PC-3 (cell line): ENCODE data around the gene WDR27. TPM values are rescaled to one million over a fixed set of nuclear protein-coding genes. Genes with fewer than 3 reads are reported as not detected.

Source experiments
- ATAC-seq: fragments of 200-7000 bp; cut with Tn5 transposase; 2 replicates; pipeline ENCODE4 v1.9.1; 2020; ENCODE audit warnings: mild to moderate bottlenecking, moderate library complexity
- BruUV-seq: library from RNA; stranded (reverse); fragments of 400-500 nt; replicated peaks from 2 replicates; lab custom pipeline; 2021; lab: Mats Ljungman, UMichigan
- CTCF ChIA-PET: fragments of 300-600 bp; sonication (Branson Sonifier 250); formaldehyde crosslinking; loops from one replicate; lab custom pipeline; 2022; ENCODE audit warnings: antibody characterized with exemption; lab: Charles Lee
- POLR2A ChIA-PET: fragments of 300-600 bp; sonication (Branson Sonifier 250); formaldehyde crosslinking; loops from one replicate; lab custom pipeline; 2022; ENCODE audit warnings: antibody characterized with exemption; ENCODE audit not compliant: unreplicated experiment; lab: Charles Lee
- DNase-seq: peaks from one replicate; pipeline ENCODE4 v3.0.0-alpha.2; 2015
- H2AFZ ChIP-seq: fragments of 300-600 bp; sonication (generic); 2 replicates; pipeline ENCODE4 v1.6.0; 2016; ENCODE audit warnings: antibody characterized with exemption, low read length
- H3F3A ChIP-seq: fragments of 300-600 bp; sonication (generic); one replicate; pipeline ENCODE4 v1.6.0; 2017; ENCODE audit warnings: antibody characterized with exemption, low read length, control low read depth, mild to moderate bottlenecking; ENCODE audit not compliant: unreplicated experiment
- H3K27ac ChIP-seq: fragments of 300-600 bp; sonication (generic); 2 replicates; pipeline ENCODE4 v1.5.1; 2016; ENCODE audit warnings: mild to moderate bottlenecking, low read length
- H3K27me3 ChIP-seq: fragments of 300-600 bp; sonication (generic); 2 replicates; pipeline ENCODE4 v1.6.1; 2016; ENCODE audit warnings: low read length, mixed read lengths
- H3K36me3 ChIP-seq: fragments of 300-600 bp; sonication (generic); 2 replicates; pipeline ENCODE4 v1.6.1; 2016; ENCODE audit warnings: low read depth, mixed run types, low read length, mixed read lengths
- H3K4me1 ChIP-seq: fragments of 300-600 bp; sonication (generic); 2 replicates; pipeline ENCODE4 v1.5.1; 2016; ENCODE audit warnings: low read length; ENCODE audit not compliant: insufficient read depth
- H3K4me2 ChIP-seq: fragments of 300-600 bp; sonication (generic); 2 replicates; pipeline ENCODE4 v1.6.0; 2016; ENCODE audit warnings: low read length
- H3K4me3 ChIP-seq: fragments of 300-600 bp; sonication (generic); 2 replicates; pipeline ENCODE4 v1.5.1; 2016; ENCODE audit warnings: mild to moderate bottlenecking, low read length, mixed read lengths
- H3K79me2 ChIP-seq: fragments of 300-600 bp; sonication (generic); 2 replicates; pipeline ENCODE4 v1.6.1; 2017; ENCODE audit warnings: low read length, mixed read lengths
- H3K9ac ChIP-seq: fragments of 300-600 bp; sonication (generic); 2 replicates; pipeline ENCODE4 v1.6.0; 2016; ENCODE audit warnings: mild to moderate bottlenecking, low read length
- H3K9me2 ChIP-seq: fragments of 300-600 bp; sonication (generic); replicated peaks from 2 replicates; pipeline ENCODE4 v1.6.1; 2016; ENCODE audit warnings: mixed run types, low read length, mixed read lengths
- H3K9me3 ChIP-seq: fragments of 300-600 bp; sonication (generic); 2 replicates; pipeline ENCODE4 v1.6.1; 2016; ENCODE audit warnings: low read length, mixed read lengths
- H4K20me1 ChIP-seq: fragments of 300-600 bp; sonication (generic); 2 replicates; pipeline ENCODE4 v1.6.1; 2016; ENCODE audit warnings: low read length, mixed read lengths
- CTCF ChIP-seq: fragments of 300-600 bp; sonication (generic); conservative IDR thresholded peaks from 2 replicates; pipeline ENCODE4 v1.5.1; 2017; ENCODE audit warnings: antibody characterized with exemption, low read depth, mild to moderate bottlenecking, low read length
- EZH2 ChIP-seq: fragments of 300-600 bp; sonication (generic); IDR thresholded peaks from one replicate; pipeline ENCODE4 v1.6.1; 2017; ENCODE audit warnings: antibody characterized with exemption, mild to moderate bottlenecking, low read length; ENCODE audit not compliant: unreplicated experiment
- EZH2phosphoT487 ChIP-seq: fragments of 300-600 bp; sonication (generic); IDR thresholded peaks from 2 replicates; pipeline ENCODE4 v1.6.1; 2018; ENCODE audit warnings: mild to moderate bottlenecking, antibody characterized with exemption, low read length, borderline replicate concordance
- intact Hi-C: fragments of 100-400 bp; cut with micrococcal nuclease; formaldehyde crosslinking; loops from 2 replicates; pipeline ENCODE4 v1.9.0; 2023
- total RNA-seq: library from RNA; depleted of rRNA; stranded (reverse); fragments of >200 nt; gene quantifications from 2 replicates; pipeline ENCODE4 v1.2.3, GENCODE V29; 2014

The WDR27 gene
- total RNA-seq, 1 experiment from 2014 or later, result 20.0 TPM

- H3K79me2 ChIP-seq, result no peaks in the 10 kb centered on the region
- H3F3A ChIP-seq, result no peaks in the 10 kb centered on the region
- CTCF ChIA-PET, result no interaction called here
- H3K9ac ChIP-seq, result no peak overlapping the region
- H3K9me2 ChIP-seq, result no peaks in the 10 kb centered on the region
- no peaks in the 10 kb centered on the region for H3K27me3 ChIP-seq
- no peak overlapping the region for H3K27ac ChIP-seq
- no peak overlapping the region for H3K4me3 ChIP-seq
- peaks cover 6% of the 10 kb centered on the region; the same call in 1 of the 2 replicates for H3K4me1 ChIP-seq
- TF ChIP-seq EZH2 (no peak), CTCF (no peak), EZH2phosphoT487 (no peak)
- H2AFZ ChIP-seq, result no peak overlapping the region
- BruUV-seq, result no TSS peak
- ATAC-seq (no peak), DNase-seq (no peak)
- H3K9me3 ChIP-seq, result no peaks in the 10 kb centered on the region
- no peaks in the 10 kb centered on the region for H4K20me1 ChIP-seq
- H3K4me2 ChIP-seq, result no peak overlapping the region
- POLR2A ChIA-PET, result no interaction called here
- intact Hi-C loops, result no loop called here
- no peaks in the 10 kb centered on the region for H3K36me3 ChIP-seq
Measured at GRCh38 chr6:169650959-169651292, 50.9 kb downstream of the WDR27 start.

GRCh38 chr6:169650241-169650958 lies 51.4 kb downstream of the WDR27 start:
- POLR2A ChIA-PET, result no interaction called here
- H3K9me2 ChIP-seq, result no peaks in the 10 kb centered on the region
- no peak overlapping the region for H3K4me3 ChIP-seq
- no peaks in the 10 kb centered on the region for H3K36me3 ChIP-seq
- H3K27ac ChIP-seq, result no peak overlapping the region
- no peak overlapping the region for H3K9ac ChIP-seq
- peaks cover 5% of the 10 kb centered on the region; the same call in 1 of the 2 replicates for H3K4me1 ChIP-seq
- no peaks in the 10 kb centered on the region for H4K20me1 ChIP-seq
- H3K9me3 ChIP-seq, result no peaks in the 10 kb centered on the region
- BruUV-seq, result no TSS peak
- H2AFZ ChIP-seq, result no peak overlapping the region
- CTCF ChIA-PET, result no interaction called here
- ATAC-seq, result no peak
- no peaks in the 10 kb centered on the region for H3K79me2 ChIP-seq
- intact Hi-C loops, result no loop called here
- H3F3A ChIP-seq, result no peaks in the 10 kb centered on the region
- no peaks in the 10 kb centered on the region for H3K27me3 ChIP-seq
- DNase-seq, result no peak
- no peak overlapping the region for H3K4me2 ChIP-seq
- no peak for TF ChIP-seq EZH2
- TF ChIP-seq CTCF, result no peak
- TF ChIP-seq EZH2phosphoT487, result no peak

GRCh38 chr6:169648617-169649016 lies 53.2 kb downstream of the WDR27 start:
- POLR2A ChIA-PET, result no interaction called here
- no peaks in the 10 kb centered on the region for H3K9me3 ChIP-seq
- no peak for DNase-seq
- no peaks in the 10 kb centered on the region for H3K36me3 ChIP-seq
- ATAC-seq, result no peak
- no peak overlapping the region for H3K27ac ChIP-seq
- H3F3A ChIP-seq, result no peaks in the 10 kb centered on the region
- H3K9ac ChIP-seq, result no peak overlapping the region
- H3K79me2 ChIP-seq, result no peaks in the 10 kb centered on the region
- no peaks in the 10 kb centered on the region for H3K27me3 ChIP-seq
- intact Hi-C loops, result no loop called here
- no peaks in the 10 kb centered on the region for H3K4me1 ChIP-seq
- H3K4me2 ChIP-seq, result no peak overlapping the region
- H3K9me2 ChIP-seq, result no peaks in the 10 kb centered on the region
- H4K20me1 ChIP-seq, result no peaks in the 10 kb centered on the region
- H3K4me3 ChIP-seq, result no peak overlapping the region
- no TSS peak for BruUV-seq
- no peak overlapping the region for H2AFZ ChIP-seq
- TF ChIP-seq CTCF (no peak), EZH2phosphoT487 (no peak), EZH2 (no peak)
- CTCF ChIA-PET, result no interaction called here
